ENCODE results near the gene AP1S2.

AP1S2 gene

GRCh38 chrX:15860921-15861320 is 6.3 kb upstream of the AP1S2 start:
- H3K27me3 ChIP-seq = no peaks in the 10 kb centered on the region
- no peak for TF ChIP-seq CTCF (IDR thresholded peaks at IDR 0.05; ENCODE audit: low read depth, low read length)
- H3K4me1 ChIP-seq = no peaks in the 10 kb centered on the region
- no peaks in the 10 kb centered on the region for H3K9me3 ChIP-seq
- H3K4me3 ChIP-seq (ENCODE audit: low read depth, low read length) = no peak overlapping the region
- H3K36me3 ChIP-seq = no peaks in the 10 kb centered on the region
- no peak for DNase-seq

- H3K36me3 ChIP-seq = no peaks in the 10 kb centered on the region
- no peaks in the 10 kb centered on the region for H3K27me3 ChIP-seq
- no peak for TF ChIP-seq CTCF (IDR thresholded peaks at IDR 0.05; ENCODE audit: low read depth, low read length)
These were observed 3.4 kb upstream of the AP1S2 start for GRCh38 chrX:15858051-15858450.

GRCh38 chrX:15856636-15857035 is 2.0 kb upstream of the AP1S2 start:
- no peaks in the 10 kb centered on the region for H3K36me3 ChIP-seq
- H3K27me3 ChIP-seq = no peaks in the 10 kb centered on the region
- H3K4me1 ChIP-seq = no peaks in the 10 kb centered on the region
- no peak for TF ChIP-seq CTCF (IDR thresholded peaks at IDR 0.05; ENCODE audit: low read depth, low read length)
- DNase-seq = no peak
- H3K4me3 ChIP-seq (ENCODE audit: low read depth, low read length) = no peak overlapping the region
- H3K9me3 ChIP-seq = no peaks in the 10 kb centered on the region

More at GRCh38 chrX:15858051-15858450, 3.4 kb upstream of the AP1S2 start:
- no peak overlapping the region for H3K4me3 ChIP-seq (ENCODE audit: low read depth, low read length)
- no peaks in the 10 kb centered on the region for H3K4me1 ChIP-seq
- no peak for DNase-seq
- H3K9me3 ChIP-seq = no peaks in the 10 kb centered on the region

GRCh38 chrX:15856222-15856587 is 1.6 kb upstream of the AP1S2 start:
- no peaks in the 10 kb centered on the region for H3K4me1 ChIP-seq

GRCh38 chrX:15855568-15856221 is 1.1 kb upstream of the AP1S2 start:
- H3K4me1 ChIP-seq = no peaks in the 10 kb centered on the region
- DNase-seq = no peak
- TF ChIP-seq CTCF (IDR thresholded peaks at IDR 0.05; ENCODE audit: low read depth, low read length) = no peak
- peak overlapping the region; percentile 68 for H3K4me3 ChIP-seq (ENCODE audit: low read depth, low read length)
- H3K36me3 ChIP-seq = no peaks in the 10 kb centered on the region
- no peaks in the 10 kb centered on the region for H3K9me3 ChIP-seq
- no peaks in the 10 kb centered on the region for H3K27me3 ChIP-seq

More at GRCh38 chrX:15856222-15856587, 1.6 kb upstream of the AP1S2 start:
- Histone ChIP-seq H3K4me3 (ENCODE audit: low read depth, low read length) (no peak overlapping the region), H3K27me3 (no peaks in the 10 kb centered on the region), H3K9me3 (no peaks in the 10 kb centered on the region), H3K36me3 (no peaks in the 10 kb centered on the region)
- DNase-seq = no peak
- no peak for TF ChIP-seq CTCF (IDR thresholded peaks at IDR 0.05; ENCODE audit: low read depth, low read length)

- H3K9me3 ChIP-seq = no peaks in the 10 kb centered on the region
- DNase-seq = peak; percentile 60
- TF ChIP-seq CTCF (IDR thresholded peaks at IDR 0.05; ENCODE audit: low read depth, low read length) = peak; percentile 11; the same call in 1 of the 2 replicates
- no peaks in the 10 kb centered on the region for H3K27me3 ChIP-seq
- H3K36me3 ChIP-seq = no peaks in the 10 kb centered on the region
- peak overlapping the region; percentile 80 for H3K4me3 ChIP-seq (ENCODE audit: low read depth, low read length)
- no peaks in the 10 kb centered on the region for H3K4me1 ChIP-seq
These were observed 445 bp downstream of the AP1S2 start for GRCh38 chrX:15854080-15854655.
